SK-MEL-5 (cell line): ENCODE data around the gene MREG. TPM values are rescaled to one million over a fixed set of nuclear protein-coding genes. Genes with fewer than 3 reads are reported as not detected.

ENCODE experiments used
- total RNA-seq: library from RNA; depleted of rRNA; stranded (reverse); fragments of >200 nt; shearing (Covaris generic); gene quantifications from 2 replicates; pipeline ENCODE4 v1.2.3, GENCODE V29; 2014; rRNA removed

MREG gene
- total RNA-seq, 1 experiment from 2014 or later: 133 TPM

Other genes with a start within 250 kb of the MREG start
- gene PECR, start 68.3 kb upstream of the MREG start, total RNA-seq: 28.5 and 33.1 TPM in 2 replicates
- 0.16 and 0.67 TPM in 2 replicates for gene TMEM169, start 68.4 kb upstream of the MREG start, total RNA-seq
- 337 and 381 TPM in 2 replicates for gene XRCC5, start 95.8 kb upstream of the MREG start, total RNA-seq